ENCODE results near the gene DIAPH3. TPM values are rescaled to one million over a fixed set of nuclear protein-coding genes. Genes with fewer than 3 reads are reported as not detected.

Gene DIAPH3
- total RNA-seq, 4 donors from 2014 or later = 0.10 to 0.67 TPM; not detected in 2

DNA sequence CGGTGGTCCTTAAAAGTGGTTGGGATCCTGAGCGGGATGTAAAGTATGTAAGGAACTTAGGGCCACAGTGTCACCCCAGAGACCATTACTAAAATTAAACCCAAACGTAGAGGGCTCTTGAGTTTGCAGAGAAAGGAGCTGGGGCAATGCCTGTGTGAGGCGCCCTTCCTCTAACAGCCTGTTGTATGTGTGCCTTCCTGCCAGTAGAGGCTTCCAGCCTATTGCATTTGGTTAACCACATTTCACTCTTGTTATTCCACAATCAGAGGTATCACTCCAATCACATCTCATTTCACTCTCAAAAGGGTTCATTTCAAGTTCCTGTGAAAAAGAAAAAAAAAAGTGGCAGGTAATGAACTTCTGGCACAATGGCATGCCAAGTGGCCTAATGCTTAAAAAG, 29.4 kb downstream of the DIAPH3 start:
- H3K4me3 ChIP-seq (replicated peaks in 1 of 3) = no peak overlapping the region
- TF ChIP-seq POLR2A (IDR thresholded peaks at IDR 0.05) = no peak
- TF ChIP-seq, protein P1, sequence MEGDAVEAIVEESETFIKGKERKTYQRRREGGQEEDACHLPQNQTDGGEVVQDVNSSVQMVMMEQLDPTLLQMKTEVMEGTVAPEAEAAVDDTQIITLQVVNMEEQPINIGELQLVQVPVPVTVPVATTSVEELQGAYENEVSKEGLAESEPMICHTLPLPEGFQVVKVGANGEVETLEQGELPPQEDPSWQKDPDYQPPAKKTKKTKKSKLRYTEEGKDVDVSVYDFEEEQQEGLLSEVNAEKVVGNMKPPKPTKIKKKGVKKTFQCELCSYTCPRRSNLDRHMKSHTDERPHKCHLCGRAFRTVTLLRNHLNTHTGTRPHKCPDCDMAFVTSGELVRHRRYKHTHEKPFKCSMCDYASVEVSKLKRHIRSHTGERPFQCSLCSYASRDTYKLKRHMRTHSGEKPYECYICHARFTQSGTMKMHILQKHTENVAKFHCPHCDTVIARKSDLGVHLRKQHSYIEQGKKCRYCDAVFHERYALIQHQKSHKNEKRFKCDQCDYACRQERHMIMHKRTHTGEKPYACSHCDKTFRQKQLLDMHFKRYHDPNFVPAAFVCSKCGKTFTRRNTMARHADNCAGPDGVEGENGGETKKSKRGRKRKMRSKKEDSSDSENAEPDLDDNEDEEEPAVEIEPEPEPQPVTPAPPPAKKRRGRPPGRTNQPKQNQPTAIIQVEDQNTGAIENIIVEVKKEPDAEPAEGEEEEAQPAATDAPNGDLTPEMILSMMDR (IDR thresholded peaks at IDR 0.05) = no peak
- intact Hi-C loops (cut with DNase I) = no loop called here

DNA sequence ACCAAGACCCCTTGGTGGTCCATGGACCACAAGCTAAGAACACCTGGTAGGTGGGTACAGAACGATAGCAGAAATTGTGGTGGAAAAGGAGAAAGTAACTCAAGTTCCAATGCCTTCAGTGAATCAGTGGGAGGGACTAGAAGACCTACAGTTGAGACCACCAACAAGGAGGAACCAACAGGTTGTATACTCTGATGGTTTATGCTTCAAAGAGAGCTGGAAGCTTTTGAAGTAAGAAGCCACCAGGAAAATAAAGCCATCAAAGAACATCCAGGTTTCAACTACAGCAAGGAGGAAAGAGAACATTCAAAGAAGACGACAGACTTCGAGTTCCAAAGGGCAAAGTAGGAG, 42.4 kb downstream of the DIAPH3 start:
- TF ChIP-seq, protein P1 (IDR thresholded peaks at IDR 0.05) = no peak
- no peak for TF ChIP-seq POLR2A (IDR thresholded peaks at IDR 0.05)
- no peak overlapping the region for H3K27ac ChIP-seq
- no peaks in the 10 kb centered on the region for H3K4me1 ChIP-seq
- 92 to 96% methylated on average over 3 of the region's 3 CpGs for WGBS, 2 donors
- intact Hi-C loops (cut with DNase I) = no loop called here
- no peaks in the 10 kb centered on the region for H3K27me3 ChIP-seq
- H3K4me3 ChIP-seq (replicated peaks in 1 of 3) = no peak overlapping the region
- no peaks in the 10 kb centered on the region for H3K9me3 ChIP-seq
- DNase-seq = no peak
- H3K36me3 ChIP-seq = no peaks in the 10 kb centered on the region

More for the DNA sequence above, 29.4 kb downstream of the DIAPH3 start:
- Histone ChIP-seq H3K4me1 (no peaks in the 10 kb centered on the region), H3K9me3 (no peaks in the 10 kb centered on the region), H3K27me3 (no peaks in the 10 kb centered on the region), H3K27ac (no peak overlapping the region), H3K36me3 (no peaks in the 10 kb centered on the region)
- DNase-seq = no peak
- 80 to 81% methylated on average over 4 of the region's 4 CpGs for WGBS, 2 donors

DNA sequence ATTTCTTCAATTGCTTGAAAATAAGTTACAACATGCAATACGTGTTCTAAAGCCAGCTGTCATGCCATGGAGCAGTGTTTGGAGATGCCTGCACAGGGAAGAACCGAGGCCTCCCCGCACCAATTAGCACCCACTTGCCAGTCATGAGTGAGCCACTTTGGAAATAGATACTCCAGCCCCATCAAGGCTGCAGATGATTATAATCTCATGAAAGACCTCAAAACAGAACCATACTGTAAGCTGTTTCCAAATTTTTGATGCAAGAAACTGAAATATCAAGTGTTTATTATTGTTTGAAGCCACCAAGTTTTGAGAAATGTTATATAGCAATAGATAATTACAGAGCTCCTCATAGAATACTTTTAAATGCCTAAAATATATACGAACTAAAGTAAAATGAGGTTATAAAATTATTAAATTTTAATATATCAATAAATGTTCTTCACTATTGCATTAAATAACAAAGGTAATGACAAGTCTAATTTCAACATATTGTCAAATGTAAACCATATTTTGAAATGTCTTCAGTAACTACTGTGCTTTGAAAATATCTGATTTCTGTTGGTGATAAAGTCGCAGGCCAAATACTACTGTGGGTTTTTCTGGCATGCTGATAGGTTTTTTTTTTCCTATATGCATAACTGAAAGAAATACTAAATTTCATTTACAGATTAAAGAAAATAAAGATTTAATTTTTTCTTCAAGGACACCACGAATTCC, 43.0 kb downstream of the DIAPH3 start:
- no peak for DNase-seq
- no peak overlapping the region for H3K4me3 ChIP-seq (replicated peaks in 1 of 3)
- TF ChIP-seq, protein P1 (IDR thresholded peaks at IDR 0.05) = no peak
- no peak for TF ChIP-seq POLR2A (IDR thresholded peaks at IDR 0.05)
- intact Hi-C loops (cut with DNase I) = no loop called here
- no peak overlapping the region for H3K27ac ChIP-seq
- no peaks in the 10 kb centered on the region for H3K4me1 ChIP-seq
- no peaks in the 10 kb centered on the region for H3K9me3 ChIP-seq
- H3K27me3 ChIP-seq = no peaks in the 10 kb centered on the region
- WGBS, 2 donors = 96 to 97% methylated on average over 6 of the region's 6 CpGs
- H3K36me3 ChIP-seq = no peaks in the 10 kb centered on the region

DNA sequence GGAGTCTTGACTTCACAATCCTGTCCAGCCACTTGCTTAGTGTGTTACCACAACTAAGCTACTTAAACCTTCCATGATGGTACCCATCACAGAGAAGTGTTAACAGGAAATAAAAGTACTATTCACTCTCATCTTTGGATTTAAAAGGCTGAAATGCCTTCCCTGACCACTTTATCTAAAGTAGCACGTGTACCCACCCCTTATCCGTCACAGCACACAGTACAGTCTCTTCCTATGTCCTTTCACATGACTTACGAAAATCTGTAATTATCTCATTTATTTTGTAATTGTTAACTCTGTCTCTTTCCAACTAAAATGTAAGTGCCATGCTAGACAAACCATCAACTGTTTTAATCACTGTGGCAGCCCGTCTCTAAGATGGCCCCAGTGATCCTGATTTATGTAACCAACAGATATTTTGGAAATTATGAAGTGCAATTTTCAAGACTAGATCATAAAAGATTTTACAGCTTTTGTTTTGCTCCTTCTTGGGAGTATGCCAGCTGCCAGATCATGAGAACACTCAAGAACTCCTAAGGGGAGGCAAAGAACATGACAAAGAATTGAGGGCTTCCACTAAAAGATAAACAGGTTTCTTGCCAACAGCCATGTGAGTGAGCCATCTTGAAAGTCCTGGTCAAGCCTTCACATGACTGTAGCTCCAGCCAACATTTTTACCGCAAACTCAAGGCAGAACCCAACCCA, 44.9 kb downstream of the DIAPH3 start:
- Histone ChIP-seq H3K27ac (no peak overlapping the region), H3K4me1 (no peaks in the 10 kb centered on the region), H3K4me3 (replicated peaks in 1 of 3) (no peak overlapping the region), H3K36me3 (no peaks in the 10 kb centered on the region), H3K27me3 (no peaks in the 10 kb centered on the region), H3K9me3 (no peaks in the 10 kb centered on the region)
- TF ChIP-seq, protein P1 (IDR thresholded peaks at IDR 0.05) = no peak
- no peak for TF ChIP-seq POLR2A (IDR thresholded peaks at IDR 0.05)
- WGBS, 2 donors = 91 to 95% methylated on average over 5 of the region's 5 CpGs
- intact Hi-C loops (cut with DNase I) = no loop called here
- DNase-seq = no peak

DNA sequence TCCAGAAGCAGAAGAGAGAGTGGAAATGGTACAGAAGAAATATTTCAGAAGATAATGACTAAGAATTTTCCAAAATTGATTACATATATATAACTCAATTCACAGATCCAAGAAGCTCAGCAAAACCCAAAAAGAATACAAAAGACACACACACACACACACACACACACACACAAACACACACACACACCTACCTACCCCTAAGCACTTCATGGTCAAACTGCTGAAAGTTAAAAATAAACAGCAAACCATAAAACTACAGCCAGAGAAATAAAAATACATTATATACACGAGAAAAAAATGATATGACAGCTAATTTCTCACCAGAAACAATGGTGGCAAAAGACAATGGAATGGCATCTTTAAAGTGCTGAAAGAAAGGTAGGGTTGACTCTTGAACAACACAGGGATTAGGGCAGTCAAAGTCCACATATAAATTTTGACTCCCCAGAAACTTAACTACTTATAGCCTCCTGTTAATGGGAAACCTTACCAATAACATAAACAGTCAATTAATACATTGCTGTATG, 49.2 kb downstream of the DIAPH3 start:
- TF ChIP-seq, protein P1 (IDR thresholded peaks at IDR 0.05) = no peak
- no peaks in the 10 kb centered on the region for H3K36me3 ChIP-seq
- intact Hi-C loops (cut with DNase I) = no loop called here
- no peaks in the 10 kb centered on the region for H3K9me3 ChIP-seq
- no peaks in the 10 kb centered on the region for H3K27me3 ChIP-seq
- DNase-seq = no peak
- no peaks in the 10 kb centered on the region for H3K4me1 ChIP-seq
- no peak overlapping the region for H3K4me3 ChIP-seq (replicated peaks in 1 of 3)
- H3K27ac ChIP-seq = no peak overlapping the region
- WGBS, 2 donors = 96 to 98% methylated on average over 1 of the region's 1 CpG
